Liver (tissue), 9 donors: ENCODE data around the gene PPP1R1A. TPM values are rescaled to one million over a fixed set of nuclear protein-coding genes. Genes with fewer than 3 reads are reported as not detected.

Experiments
- DNase-seq: peaks from one replicate; pipeline ENCODE4 v3.0.0-alpha.2; 2017; ENCODE audit warnings: low spot score
- H3K27ac ChIP-seq, 2 donors: one replicate each; pipeline ENCODE4 v1.7.0; 2013; ENCODE audit warnings: inconsistent platforms in 2 of 2, low read length in 2 of 2, control low read depth in 1 of 2, low read depth in 1 of 2, mild to moderate bottlenecking in 1 of 2
- H3K27me3 ChIP-seq, 4 donors: one replicate each; pipeline versions ENCODE4 v1.6.1 to v1.7.0; 2013; ENCODE audit warnings: low read length in 3 of 4, inconsistent platforms in 1 of 4, mild to moderate bottlenecking in 1 of 4, moderate library complexity in 1 of 4; ENCODE audit not compliant: control insufficient read depth in 4 of 4, insufficient read depth in 4 of 4
- H3K36me3 ChIP-seq, 4 donors: one replicate each; pipeline versions ENCODE4 v1.6.1 to v1.7.0; 2013; ENCODE audit warnings: low read length in 3 of 4, mild to moderate bottlenecking in 3 of 4, low read depth in 1 of 4, moderate library complexity in 1 of 4; ENCODE audit not compliant: control insufficient read depth in 4 of 4, insufficient read depth in 3 of 4
- H3K4me1 ChIP-seq, 4 donors: one replicate each; pipeline versions ENCODE4 v1.6.1 to v1.7.0; 2013; ENCODE audit warnings: low read length in 3 of 4, mild to moderate bottlenecking in 3 of 4, moderate library complexity in 1 of 4; ENCODE audit not compliant: control insufficient read depth in 4 of 4, insufficient read depth in 4 of 4
- H3K4me3 ChIP-seq, 3 donors: one replicate each; pipeline versions ENCODE4 v1.6.1 to v1.7.0; 2013; ENCODE audit warnings: low read length in 3 of 3, control low read depth in 1 of 3, low read depth in 1 of 3, mild to moderate bottlenecking in 1 of 3
- H3K9ac ChIP-seq, 2 donors: one replicate each; pipeline ENCODE4 v1.7.0; 2013; ENCODE audit warnings: low read length in 2 of 2, mild to moderate bottlenecking in 2 of 2, moderate library complexity in 2 of 2, control low read depth in 1 of 2, low read depth in 1 of 2
- H3K9me3 ChIP-seq, 4 donors: one replicate each; pipeline versions ENCODE4 v1.6.1 to v1.7.0; 2013; ENCODE audit warnings: low read length in 3 of 4; ENCODE audit not compliant: control insufficient read depth in 4 of 4
- ATF3 ChIP-seq: IDR thresholded peaks from 2 replicates; pipeline ENCODE4 v1.6.1; 2016; ENCODE audit warnings: antibody characterized with exemption
- CTCF ChIP-seq: fragments of 150-350 bp; IDR thresholded peaks from 2 replicates; pipeline ENCODE4 v1.5.1; 2017; ENCODE audit warnings: improper control_type of control experiment, low read depth, low read length; ENCODE audit not compliant: missing input control
- EGR1 ChIP-seq, 2 donors: IDR thresholded peaks; 2 replicates each; pipeline ENCODE4 v1.6.1; 2016 to 2018; ENCODE audit warnings: antibody characterized with exemption in 2 of 2, low read depth in 2 of 2
- FOXA1 ChIP-seq: IDR thresholded peaks from 2 replicates; pipeline ENCODE4 v1.6.1; 2016; ENCODE audit warnings: antibody characterized with exemption
- FOXA2 ChIP-seq: IDR thresholded peaks from 2 replicates; pipeline ENCODE4 v1.6.1; 2016; ENCODE audit warnings: antibody characterized with exemption
- GABPA ChIP-seq, 2 donors: IDR thresholded peaks in 1 of 2; conservative IDR thresholded peaks in 1 of 2; 2 replicates each; pipeline ENCODE4 v1.6.1; 2016; ENCODE audit warnings: antibody characterized with exemption in 2 of 2, mild to moderate bottlenecking in 1 of 2, moderate library complexity in 1 of 2
- HNF4A ChIP-seq, 2 donors: conservative IDR thresholded peaks; 2 replicates each; pipeline ENCODE4 v1.6.1; 2016; ENCODE audit warnings: antibody characterized with exemption in 2 of 2, mild to moderate bottlenecking in 2 of 2
- HNF4G ChIP-seq: IDR thresholded peaks from 2 replicates; pipeline ENCODE4 v1.6.1; 2016; ENCODE audit warnings: antibody characterized with exemption
- JUND ChIP-seq, 2 donors: IDR thresholded peaks; 2 replicates each; pipeline ENCODE4 v1.6.1; 2016; ENCODE audit warnings: antibody characterized with exemption in 2 of 2
- MAX ChIP-seq: IDR thresholded peaks from 2 replicates; pipeline ENCODE4 v1.6.1; 2016; ENCODE audit warnings: antibody characterized with exemption
- NR2F2 ChIP-seq: IDR thresholded peaks from 2 replicates; pipeline ENCODE4 v1.6.1; 2016; ENCODE audit warnings: antibody characterized with exemption
- RAD21 ChIP-seq, 2 donors: IDR thresholded peaks; 2 replicates each; pipeline ENCODE4 v1.6.1; 2016; ENCODE audit warnings: antibody characterized with exemption in 2 of 2, mild to moderate bottlenecking in 2 of 2
- REST ChIP-seq: IDR thresholded peaks from 2 replicates; pipeline ENCODE4 v1.6.1; 2016; ENCODE audit warnings: antibody characterized with exemption, mild to moderate bottlenecking
- RXRA ChIP-seq, 2 donors: IDR thresholded peaks; 2 replicates each; pipeline ENCODE4 v1.6.1; 2017 to 2018; ENCODE audit warnings: antibody characterized with exemption in 2 of 2, mild to moderate bottlenecking in 1 of 2
- SP1 ChIP-seq: IDR thresholded peaks from 2 replicates; pipeline ENCODE4 v1.6.1; 2018; ENCODE audit warnings: antibody characterized with exemption, mild to moderate bottlenecking
- TAF1 ChIP-seq: conservative IDR thresholded peaks from 2 replicates; pipeline ENCODE4 v1.6.1; 2016; ENCODE audit warnings: antibody characterized with exemption, mild to moderate bottlenecking
- YY1 ChIP-seq: IDR thresholded peaks from 2 replicates; pipeline ENCODE4 v1.6.1; 2016; ENCODE audit warnings: antibody characterized with exemption, mild to moderate bottlenecking
- ZBTB33 ChIP-seq: IDR thresholded peaks from 2 replicates; pipeline ENCODE4 v1.6.1; 2016; ENCODE audit warnings: antibody characterized with exemption
- WGBS: extraction: QIAGEN DNeasy Blood & Tissue Kit; methylation state at CpG from one replicate; pipeline ENCODE4 v1.1.7; 2013; 5-methylcytosine and 5-hydroxymethylcytosine counted together
- polyA plus RNA-seq, 2 donors: library from polyadenylated mRNA; stranded (reverse) in 1 of 2; unstranded in 1 of 2; fragments of 200-250 nt in 1 of 2; fragments of >200 nt in 1 of 2; fragmentation: Nextera tagmentation in 1 of 2; extraction: Ambion mirVana in 1 of 2; gene quantifications; one replicate each; pipeline versions ENCODE4 v1.2.1 to v1.2.3, GENCODE V29; 2013 to 2015
- total RNA-seq, 2 donors: library from RNA; depleted of rRNA; stranded (reverse); fragments of >200 nt; gene quantifications; one replicate each; pipeline ENCODE4 v1.2.3, GENCODE V29; 2014
- donor health status: healthy.
- donor health status: healthy.
- donor health status: healthy.
- donor health status: healthy.
- donor health status: healthy.

The PPP1R1A gene
- total and polyA plus RNA-seq, 4 donors, result 8.1 to 182 (median 43.8) TPM

- H3K27ac ChIP-seq, result no peak overlapping the region
- no peak overlapping the region for H3K9ac ChIP-seq
- 84% methylated on average over 6 of the region's 6 CpGs for WGBS
- H3K27me3 ChIP-seq, result no peaks in the 10 kb centered on the region
- no peak for DNase-seq
- TF ChIP-seq MAX (no peak), FOXA2 (no peak), ATF3 (no peak), JUND (IDR thresholded peaks at IDR 0.05) (no peak), TAF1 (no peak), CTCF (no peak), HNF4G (no peak), ZBTB33 (no peak), FOXA1 (no peak), REST (no peak), EGR1 (IDR thresholded peaks at IDR 0.05; ENCODE audit: low read depth in 2 of 2) (no peak), RXRA (IDR thresholded peaks at IDR 0.05) (no peak), YY1 (no peak), SP1 (no peak), HNF4A (conservative IDR thresholded peaks at IDR 0.05) (no peak), GABPA (IDR thresholded peaks at IDR 0.05 in 1 of 2, conservative IDR thresholded peaks at IDR 0.05 in 1 of 2) (no peak), NR2F2 (no peak), RAD21 (IDR thresholded peaks at IDR 0.05) (no peak)
- no peaks in the 10 kb centered on the region for H3K9me3 ChIP-seq
- H3K4me3 ChIP-seq, result no peak overlapping the region
- peaks cover 3 to 23% (median 15%) of the 10 kb centered on the region in 4 donors for H3K4me1 ChIP-seq
- H3K36me3 ChIP-seq, result peaks cover 5 to 29% (median 19%) of the 10 kb centered on the region in 4 donors
Measured at GRCh38 chr12:54581412-54581811, 7.0 kb downstream of the PPP1R1A start.
